ENCODE measurements around the gene CLEC19A. TPM values are rescaled to one million over a fixed set of nuclear protein-coding genes. Genes with fewer than 3 reads are reported as not detected.

CLEC19A gene
- total RNA-seq, 4 donors from 2014 or later = not detected

DNA sequence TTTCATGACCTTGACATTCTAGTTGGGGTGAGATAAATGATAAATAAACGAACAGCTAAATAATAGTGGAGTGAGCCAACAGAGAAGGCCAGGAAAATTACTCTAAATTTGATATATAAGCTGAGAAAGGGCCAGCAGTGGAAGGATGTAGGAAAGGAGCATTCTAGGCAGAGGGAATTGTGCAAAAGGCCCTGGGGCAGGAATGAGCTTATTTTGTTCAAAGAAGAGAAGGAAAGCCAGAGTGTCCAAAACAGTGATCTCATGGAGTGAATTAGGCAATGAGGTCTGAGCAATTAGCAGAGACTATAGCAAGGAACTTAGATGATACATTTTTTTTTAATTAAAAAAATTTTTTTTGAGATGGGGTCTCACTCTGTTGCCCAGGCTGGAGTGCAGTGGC lies 43.3 kb upstream of the CLEC19A start:
- TF ChIP-seq, protein P1, sequence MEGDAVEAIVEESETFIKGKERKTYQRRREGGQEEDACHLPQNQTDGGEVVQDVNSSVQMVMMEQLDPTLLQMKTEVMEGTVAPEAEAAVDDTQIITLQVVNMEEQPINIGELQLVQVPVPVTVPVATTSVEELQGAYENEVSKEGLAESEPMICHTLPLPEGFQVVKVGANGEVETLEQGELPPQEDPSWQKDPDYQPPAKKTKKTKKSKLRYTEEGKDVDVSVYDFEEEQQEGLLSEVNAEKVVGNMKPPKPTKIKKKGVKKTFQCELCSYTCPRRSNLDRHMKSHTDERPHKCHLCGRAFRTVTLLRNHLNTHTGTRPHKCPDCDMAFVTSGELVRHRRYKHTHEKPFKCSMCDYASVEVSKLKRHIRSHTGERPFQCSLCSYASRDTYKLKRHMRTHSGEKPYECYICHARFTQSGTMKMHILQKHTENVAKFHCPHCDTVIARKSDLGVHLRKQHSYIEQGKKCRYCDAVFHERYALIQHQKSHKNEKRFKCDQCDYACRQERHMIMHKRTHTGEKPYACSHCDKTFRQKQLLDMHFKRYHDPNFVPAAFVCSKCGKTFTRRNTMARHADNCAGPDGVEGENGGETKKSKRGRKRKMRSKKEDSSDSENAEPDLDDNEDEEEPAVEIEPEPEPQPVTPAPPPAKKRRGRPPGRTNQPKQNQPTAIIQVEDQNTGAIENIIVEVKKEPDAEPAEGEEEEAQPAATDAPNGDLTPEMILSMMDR (IDR thresholded peaks at IDR 0.05; ENCODE audit: low read depth) = no peak

DNA sequence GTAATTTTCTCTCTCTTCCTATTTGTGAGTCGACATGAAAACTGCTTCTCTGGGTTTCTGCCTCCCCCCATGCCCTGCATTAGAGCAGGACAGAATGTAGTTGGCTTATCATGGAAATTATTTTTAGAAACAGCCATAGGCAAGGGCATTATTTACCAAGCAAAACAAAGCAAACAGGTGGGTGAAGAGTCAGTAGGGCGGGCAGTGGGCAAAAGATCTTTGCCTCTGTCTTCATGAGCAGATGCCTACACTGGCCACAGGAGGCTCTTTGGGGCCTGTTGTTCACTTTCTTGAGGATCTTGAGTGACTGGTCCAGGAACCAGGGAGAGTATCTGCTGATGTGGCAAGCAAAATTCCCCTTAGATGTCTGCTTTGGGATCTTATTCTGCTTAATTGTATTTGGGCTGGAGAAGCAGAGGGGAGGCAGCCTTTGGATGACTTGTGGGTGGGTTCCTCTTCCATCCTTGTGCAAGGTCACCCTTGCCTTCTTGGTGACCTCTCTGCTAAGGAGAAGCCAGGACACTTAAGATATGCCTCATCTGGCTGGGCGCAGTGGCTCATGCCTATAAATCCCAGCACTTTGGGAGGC lies 42.5 kb upstream of the CLEC19A start:
- TF ChIP-seq, protein P1 (IDR thresholded peaks at IDR 0.05; ENCODE audit: low read depth) = no peak

DNA sequence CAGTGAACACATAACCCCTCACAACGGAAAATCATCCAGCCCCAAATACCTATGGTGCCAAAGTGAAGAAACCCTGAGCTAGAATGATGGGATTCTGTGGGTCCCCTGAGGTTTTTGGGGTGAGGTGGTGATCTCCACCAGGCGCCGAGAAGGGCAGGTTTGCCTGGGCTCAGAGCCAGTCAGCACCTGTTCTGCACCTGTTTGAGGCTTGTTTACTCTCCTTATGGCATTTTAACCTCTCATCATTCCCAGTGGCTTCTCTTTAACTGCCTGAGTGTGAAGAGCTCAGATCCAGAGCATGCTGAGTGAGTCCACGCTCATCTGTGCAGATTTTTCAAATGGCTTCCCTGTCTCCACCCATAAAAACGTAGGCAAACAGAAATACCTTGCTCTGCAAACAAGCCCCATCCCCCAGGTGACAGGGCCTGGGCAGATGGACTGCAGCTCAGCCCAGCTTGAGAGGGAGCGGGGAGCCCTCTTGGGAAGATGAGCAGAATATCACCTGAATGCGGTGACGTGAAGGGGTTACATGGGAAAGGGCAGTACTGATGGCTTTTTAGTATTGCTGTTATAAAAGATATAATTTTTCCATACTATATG lies 40.1 kb upstream of the CLEC19A start:
- TF ChIP-seq, protein P1 (IDR thresholded peaks at IDR 0.05; ENCODE audit: low read depth) = no peak

DNA sequence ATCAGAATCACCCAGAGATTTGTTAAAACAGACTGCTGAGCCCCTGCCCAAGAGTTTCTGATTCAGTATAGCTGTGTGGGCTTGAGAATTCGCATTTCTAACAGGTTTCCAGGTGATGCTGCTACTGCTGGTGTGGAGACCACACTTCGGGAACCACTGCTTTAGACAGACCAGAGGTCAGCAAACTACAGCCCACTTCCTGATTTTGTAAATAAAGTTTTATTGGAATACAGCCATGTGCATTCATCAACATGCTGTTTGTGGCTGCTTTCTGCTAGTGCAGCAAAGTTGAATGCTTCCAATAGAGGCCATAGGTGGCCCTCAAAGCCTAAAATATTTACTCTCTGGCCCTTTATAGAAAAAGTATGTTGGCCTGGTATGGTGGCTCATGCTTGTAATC lies 32.6 kb upstream of the CLEC19A start:
- TF ChIP-seq, protein P1 (IDR thresholded peaks at IDR 0.05; ENCODE audit: low read depth) = no peak

DNA sequence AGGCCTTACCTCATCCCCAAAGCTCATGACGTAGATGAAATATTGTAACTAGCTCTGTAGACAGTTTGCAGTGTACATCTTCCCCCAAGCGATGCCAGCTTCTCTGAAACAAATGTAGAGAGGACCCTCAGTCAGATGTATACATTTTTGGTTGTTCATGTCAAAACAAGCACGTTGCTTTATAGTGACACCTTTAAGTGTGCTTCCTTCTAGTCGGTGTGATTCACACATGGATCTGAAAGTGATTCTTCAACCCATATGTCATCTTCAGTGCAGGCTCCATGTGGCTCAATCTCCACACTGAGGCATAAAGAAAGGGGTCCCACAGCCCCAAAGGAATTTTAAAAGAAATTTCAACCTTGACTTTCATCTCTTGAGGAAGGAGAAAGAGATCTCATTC lies 30.9 kb upstream of the CLEC19A start:
- TF ChIP-seq, protein P1 (IDR thresholded peaks at IDR 0.05; ENCODE audit: low read depth) = no peak

DNA sequence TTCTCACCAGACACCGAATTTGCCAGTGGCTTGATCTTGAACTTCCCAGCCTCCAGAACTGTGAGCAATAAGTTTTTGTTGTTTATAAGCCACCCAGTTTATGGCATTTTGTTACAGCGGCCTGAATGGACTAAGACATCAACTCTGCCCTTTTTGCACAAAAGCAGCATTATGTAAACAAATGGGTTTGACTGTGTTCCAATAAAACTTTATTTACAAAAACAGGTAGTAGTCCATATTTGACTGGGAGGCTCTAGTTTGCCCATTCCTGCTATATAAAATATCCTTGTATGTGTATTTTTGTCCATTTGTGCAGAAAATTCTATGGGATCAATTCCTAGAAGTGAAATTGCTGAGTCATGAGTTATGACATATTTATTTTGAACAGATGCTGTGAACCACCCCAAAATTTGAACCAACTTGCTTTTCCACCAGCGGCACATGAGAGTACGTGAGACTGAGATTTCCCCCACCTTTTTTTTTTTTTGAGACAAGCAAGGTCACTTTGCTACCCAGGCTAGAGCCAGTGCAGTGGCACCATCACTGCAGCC lies 21.3 kb upstream of the CLEC19A start:
- TF ChIP-seq, protein P1 (IDR thresholded peaks at IDR 0.05; ENCODE audit: low read depth) = no peak

DNA sequence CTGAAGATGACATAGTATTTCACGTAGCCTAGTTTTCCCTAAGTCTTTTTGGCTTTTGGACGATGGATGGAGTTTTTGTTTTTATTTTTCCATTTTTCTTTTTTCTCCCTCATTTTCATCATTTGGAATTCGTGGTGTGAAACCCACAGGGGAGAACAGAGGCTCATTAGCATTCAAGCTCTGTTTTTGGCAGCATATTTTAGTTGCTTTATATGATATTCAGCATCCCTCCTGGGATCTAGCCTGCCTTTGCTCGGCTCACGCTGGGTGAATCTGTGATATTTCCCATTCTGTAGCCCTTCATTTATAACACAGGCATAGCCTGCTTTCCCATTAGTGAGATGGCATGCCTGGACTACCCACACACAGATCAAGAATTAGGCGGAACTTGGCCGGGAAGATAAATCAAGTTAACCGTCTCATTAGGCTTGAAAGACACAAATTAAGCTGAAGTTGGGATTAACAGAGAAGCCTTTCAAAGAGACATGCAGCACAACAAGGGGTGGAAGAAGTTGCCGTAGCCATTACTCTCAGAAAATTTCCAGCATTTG lies 20.1 kb upstream of the CLEC19A start:
- TF ChIP-seq, protein P1 (IDR thresholded peaks at IDR 0.05; ENCODE audit: low read depth) = no peak
